ENCODE data around the gene MYCN. TPM values are rescaled to one million over a fixed set of nuclear protein-coding genes. Genes with fewer than 3 reads are reported as not detected.

The MYCN gene
- total and polyA plus RNA-seq, 5 donors from 2014 or later, result 0.08 to 2.2 (median 0.09) TPM; not detected in 2

GRCh38 chr2:15964936-15965563 lies 24.7 kb downstream of the MYCN start:
- H3K27ac Mint-ChIP-seq, result peak overlapping the region; percentile 95 to 97 (median 96)

GRCh38 chr2:15965564-15966019 lies 25.2 kb downstream of the MYCN start:
- Mint-ChIP-seq H3K9me3 (peaks cover 0 to 5% (median 0%) of the 10 kb centered on the region in 7 donors), H3K4me1 (peaks cover 16 to 57% (median 36%) of the 10 kb centered on the region in 4 donors), H3K36me3 (no peaks in the 10 kb centered on the region), H3K4me3 (peak overlapping the region; percentile 53 to 86 (median 74)), H3K27ac (peak overlapping the region; percentile 95 to 97 (median 96)), H3K27me3 (no peaks in the 10 kb centered on the region)
- DNase-seq, result peak; percentile 28 to 75 (median 43)
- peaks cover 27% of the 10 kb centered on the region for H3K4me1 ChIP-seq (ENCODE audit: control insufficient read depth, insufficient read depth, low read length, poor library complexity, severe bottlenecking)
- peak; percentile 56 to 64 for ATAC-seq (ENCODE audit: low read depth in 2 of 2)
- H3K9me3 ChIP-seq (ENCODE audit: control insufficient read depth in 2 of 2, low read length in 2 of 2), result no peaks in the 10 kb centered on the region
- peak overlapping the region; percentile 26 for H3K4me3 ChIP-seq (ENCODE audit: low read depth, low read length)
- no peaks in the 10 kb centered on the region for H3K27me3 ChIP-seq (ENCODE audit: control insufficient read depth, insufficient read depth, low read length)
- H3K36me3 ChIP-seq (ENCODE audit: control insufficient read depth, insufficient read depth, low read length), result no peaks in the 10 kb centered on the region
- peak overlapping the region; percentile 74 for H3K27ac ChIP-seq (ENCODE audit: insufficient read depth, low read length, poor library complexity, severe bottlenecking)

More at GRCh38 chr2:15964936-15965563, 24.7 kb downstream of the MYCN start:
- Mint-ChIP-seq H3K27me3 (peaks cover 3% of the 10 kb centered on the region), H3K4me3 (peak overlapping the region in 3 of 4 donors; percentile 53 to 83 (median 64)), H3K9me3 (peaks cover 0 to 5% (median 0%) of the 10 kb centered on the region in 7 donors), H3K36me3 (no peaks in the 10 kb centered on the region), H3K4me1 (peaks cover 16 to 56% (median 36%) of the 10 kb centered on the region in 4 donors)
- H3K27me3 ChIP-seq (ENCODE audit: control insufficient read depth, insufficient read depth, low read length), result no peaks in the 10 kb centered on the region
- H3K36me3 ChIP-seq (ENCODE audit: control insufficient read depth, insufficient read depth, low read length), result no peaks in the 10 kb centered on the region
- peak overlapping the region; percentile 74 for H3K27ac ChIP-seq (ENCODE audit: insufficient read depth, low read length, poor library complexity, severe bottlenecking)
- H3K9me3 ChIP-seq (ENCODE audit: control insufficient read depth in 2 of 2, low read length in 2 of 2), result no peaks in the 10 kb centered on the region
- H3K4me3 ChIP-seq (ENCODE audit: low read depth, low read length), result peak overlapping the region; percentile 10
- DNase-seq (peak in 1 of 3 donors; percentile 24), ATAC-seq (ENCODE audit: low read depth in 2 of 2) (no peak)
- peaks cover 27% of the 10 kb centered on the region for H3K4me1 ChIP-seq (ENCODE audit: control insufficient read depth, insufficient read depth, low read length, poor library complexity, severe bottlenecking)

GRCh38 chr2:15967415-15968279 lies 27.3 kb downstream of the MYCN start:
- Mint-ChIP-seq H3K4me3 (peak overlapping the region in 2 of 4 donors; percentile 22 to 28), H3K27ac (peak overlapping the region; percentile 59 to 97 (median 92)), H3K27me3 (no peaks in the 10 kb centered on the region), H3K9me3 (no peaks in the 10 kb centered on the region), H3K4me1 (peaks cover 16 to 66% (median 39%) of the 10 kb centered on the region in 4 donors), H3K36me3 (no peaks in the 10 kb centered on the region)
- Histone ChIP-seq H3K36me3 (ENCODE audit: control insufficient read depth, insufficient read depth, low read length) (no peaks in the 10 kb centered on the region), H3K27me3 (ENCODE audit: control insufficient read depth, insufficient read depth, low read length) (no peaks in the 10 kb centered on the region), H3K4me3 (ENCODE audit: low read depth, low read length) (no peak overlapping the region), H3K4me1 (ENCODE audit: control insufficient read depth, insufficient read depth, low read length, poor library complexity, severe bottlenecking) (peaks cover 27% of the 10 kb centered on the region), H3K27ac (ENCODE audit: insufficient read depth, low read length, poor library complexity, severe bottlenecking) (peak overlapping the region; percentile 37), H3K9me3 (ENCODE audit: control insufficient read depth in 2 of 2, low read length in 2 of 2) (no peaks in the 10 kb centered on the region)
- ATAC-seq (ENCODE audit: low read depth in 2 of 2) (no peak), DNase-seq (peak in 1 of 3 donors; percentile 7)

GRCh38 chr2:15968280-15969178 lies 28.2 kb downstream of the MYCN start:
- Histone ChIP-seq H3K27me3 (ENCODE audit: control insufficient read depth, insufficient read depth, low read length) (no peaks in the 10 kb centered on the region), H3K4me1 (ENCODE audit: control insufficient read depth, insufficient read depth, low read length, poor library complexity, severe bottlenecking) (peaks cover 27% of the 10 kb centered on the region), H3K9me3 (ENCODE audit: control insufficient read depth in 2 of 2, low read length in 2 of 2) (no peaks in the 10 kb centered on the region), H3K4me3 (ENCODE audit: low read depth, low read length) (no peak overlapping the region), H3K36me3 (ENCODE audit: control insufficient read depth, insufficient read depth, low read length) (no peaks in the 10 kb centered on the region), H3K27ac (ENCODE audit: insufficient read depth, low read length, poor library complexity, severe bottlenecking) (peak overlapping the region; percentile 37)
- Mint-ChIP-seq H3K4me1 (peaks cover 16 to 74% (median 40%) of the 10 kb centered on the region in 4 donors), H3K4me3 (peak overlapping the region in 2 of 4 donors; percentile 22 to 28), H3K36me3 (no peaks in the 10 kb centered on the region), H3K27me3 (no peaks in the 10 kb centered on the region), H3K27ac (peak overlapping the region; percentile 59 to 97 (median 90)), H3K9me3 (no peaks in the 10 kb centered on the region)
- DNase-seq (peak in 1 of 3 donors; percentile 47), ATAC-seq (ENCODE audit: low read depth in 2 of 2) (peak in 1 of 2 donors; percentile 35)

- H3K4me1 ChIP-seq (ENCODE audit: control insufficient read depth, insufficient read depth, low read length, poor library complexity, severe bottlenecking), result peaks cover 27% of the 10 kb centered on the region
- no peak for DNase-seq
- H3K27me3 Mint-ChIP-seq, result peaks cover 4% of the 10 kb centered on the region
- H3K9me3 ChIP-seq (ENCODE audit: control insufficient read depth in 2 of 2, low read length in 2 of 2), result no peaks in the 10 kb centered on the region
- no peak overlapping the region for H3K4me3 Mint-ChIP-seq
- no peaks in the 10 kb centered on the region for H3K27me3 ChIP-seq (ENCODE audit: control insufficient read depth, insufficient read depth, low read length)
- H3K9me3 Mint-ChIP-seq, result no peaks in the 10 kb centered on the region
- H3K4me3 ChIP-seq (ENCODE audit: low read depth, low read length), result no peak overlapping the region
- no peak overlapping the region for H3K27ac ChIP-seq (ENCODE audit: insufficient read depth, low read length, poor library complexity, severe bottlenecking)
- no peak for ATAC-seq (ENCODE audit: low read depth in 2 of 2)
- no peaks in the 10 kb centered on the region for H3K36me3 Mint-ChIP-seq
- no peaks in the 10 kb centered on the region for H3K36me3 ChIP-seq (ENCODE audit: control insufficient read depth, insufficient read depth, low read length)
- peaks cover 16 to 69% (median 36%) of the 10 kb centered on the region in 4 donors for H3K4me1 Mint-ChIP-seq
- peak overlapping the region; percentile 24 to 97 (median 65) for H3K27ac Mint-ChIP-seq
Measured at GRCh38 chr2:15969214-15969613, 28.9 kb downstream of the MYCN start.

GRCh38 chr2:15970701-15971100 lies 30.4 kb downstream of the MYCN start:
- Histone ChIP-seq H3K4me3 (ENCODE audit: low read depth, low read length) (no peak overlapping the region), H3K27ac (ENCODE audit: insufficient read depth, low read length, poor library complexity, severe bottlenecking) (no peak overlapping the region), H3K9me3 (ENCODE audit: control insufficient read depth in 2 of 2, low read length in 2 of 2) (no peaks in the 10 kb centered on the region), H3K27me3 (ENCODE audit: control insufficient read depth, insufficient read depth, low read length) (no peaks in the 10 kb centered on the region), H3K36me3 (ENCODE audit: control insufficient read depth, insufficient read depth, low read length) (no peaks in the 10 kb centered on the region), H3K4me1 (ENCODE audit: control insufficient read depth, insufficient read depth, low read length, poor library complexity, severe bottlenecking) (peaks cover 13% of the 10 kb centered on the region)
- peaks cover 4% of the 10 kb centered on the region for H3K27me3 Mint-ChIP-seq
- no peak overlapping the region for H3K4me3 Mint-ChIP-seq
- H3K36me3 Mint-ChIP-seq, result no peaks in the 10 kb centered on the region
- H3K4me1 Mint-ChIP-seq, result peaks cover 13 to 60% (median 28%) of the 10 kb centered on the region in 4 donors
- H3K9me3 Mint-ChIP-seq, result peaks cover 0 to 2% (median 0%) of the 10 kb centered on the region in 7 donors
- peak overlapping the region; percentile 1 to 93 (median 11) for H3K27ac Mint-ChIP-seq
- DNase-seq (no peak), ATAC-seq (ENCODE audit: low read depth in 2 of 2) (no peak)

GRCh38 chr2:15971351-15971750 lies 31.0 kb downstream of the MYCN start:
- Histone ChIP-seq H3K4me3 (ENCODE audit: low read depth, low read length) (no peak overlapping the region), H3K36me3 (ENCODE audit: control insufficient read depth, insufficient read depth, low read length) (no peaks in the 10 kb centered on the region), H3K27ac (ENCODE audit: insufficient read depth, low read length, poor library complexity, severe bottlenecking) (no peak overlapping the region), H3K9me3 (ENCODE audit: control insufficient read depth in 2 of 2, low read length in 2 of 2) (no peaks in the 10 kb centered on the region), H3K4me1 (ENCODE audit: control insufficient read depth, insufficient read depth, low read length, poor library complexity, severe bottlenecking) (peaks cover 6% of the 10 kb centered on the region), H3K27me3 (ENCODE audit: control insufficient read depth, insufficient read depth, low read length) (no peaks in the 10 kb centered on the region)
- ATAC-seq (ENCODE audit: low read depth in 2 of 2) (no peak), DNase-seq (no peak)
- H3K27me3 Mint-ChIP-seq, result peaks cover 4% of the 10 kb centered on the region
- peaks cover 0 to 3% (median 0%) of the 10 kb centered on the region in 7 donors for H3K9me3 Mint-ChIP-seq
- H3K36me3 Mint-ChIP-seq, result no peaks in the 10 kb centered on the region
- H3K27ac Mint-ChIP-seq, result no peak overlapping the region
- no peak overlapping the region for H3K4me3 Mint-ChIP-seq
- H3K4me1 Mint-ChIP-seq, result peaks cover 11 to 54% (median 23%) of the 10 kb centered on the region in 4 donors
